ENCODE results near the gene AP1M1.

AP1M1 gene

DNA sequence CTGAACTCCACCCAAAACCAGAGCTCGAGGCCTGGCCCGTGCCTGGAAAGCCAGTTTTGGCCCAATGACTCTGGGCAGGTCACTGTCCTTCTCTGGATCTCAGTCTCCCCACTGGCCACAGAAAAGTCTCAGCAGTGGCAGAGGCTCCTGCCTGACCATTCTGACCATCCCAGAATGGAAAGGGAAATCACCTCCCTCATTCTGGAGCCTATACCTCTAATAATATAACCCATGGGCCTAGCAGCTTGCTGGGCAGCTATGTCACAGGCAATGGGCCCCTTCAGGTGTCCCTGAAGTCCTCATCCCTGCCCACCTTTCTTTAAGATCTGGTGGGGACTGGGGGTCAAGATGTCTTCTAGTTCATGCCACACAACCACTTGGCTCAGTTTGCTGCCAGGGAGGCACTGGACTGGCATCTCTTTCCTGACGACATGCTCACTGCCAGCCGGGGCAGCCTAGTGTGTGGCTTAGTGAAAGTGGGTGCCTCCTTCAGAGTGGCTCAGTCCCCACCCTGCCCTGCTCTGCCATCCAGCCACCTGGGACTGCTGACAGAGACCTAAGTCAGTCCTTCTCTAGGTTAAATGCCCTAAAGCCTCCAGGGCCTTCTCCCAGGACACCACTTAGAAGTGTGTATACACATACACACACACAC, 62.6 kb downstream of the AP1M1 start:
- DNase-seq (ENCODE audit: low read depth) = no peak
- no peak overlapping the region for H3K4me3 ChIP-seq (ENCODE audit: control insufficient read depth, low read depth, low read length)
- TF ChIP-seq CTCF (conservative IDR thresholded peaks at IDR 0.05; ENCODE audit: control insufficient read depth, insufficient read depth, low read depth, low read length) = no peak

- no peak for DNase-seq (ENCODE audit: low read depth)
- no peak for TF ChIP-seq CTCF (conservative IDR thresholded peaks at IDR 0.05; ENCODE audit: control insufficient read depth, insufficient read depth, low read depth, low read length)
- no peak overlapping the region for H3K4me3 ChIP-seq (ENCODE audit: control insufficient read depth, low read depth, low read length)
Observed at GRCh38 chr19:16260812-16261161, 63.1 kb downstream of the AP1M1 start.

- no peak for DNase-seq (ENCODE audit: low read depth)
Observed at GRCh38 chr19:16261584-16262368, 64.1 kb downstream of the AP1M1 start.

GRCh38 chr19:16262618-16263017, 64.9 kb downstream of the AP1M1 start:
- no peak for DNase-seq (ENCODE audit: low read depth)
- no peak for TF ChIP-seq CTCF (conservative IDR thresholded peaks at IDR 0.05; ENCODE audit: control insufficient read depth, insufficient read depth, low read depth, low read length)
- H3K4me3 ChIP-seq (ENCODE audit: control insufficient read depth, low read depth, low read length) = no peak overlapping the region

More at GRCh38 chr19:16261584-16262368, 64.1 kb downstream of the AP1M1 start:
- TF ChIP-seq CTCF (conservative IDR thresholded peaks at IDR 0.05; ENCODE audit: control insufficient read depth, insufficient read depth, low read depth, low read length) = no peak
- H3K4me3 ChIP-seq (ENCODE audit: control insufficient read depth, low read depth, low read length) = no peak overlapping the region

DNA sequence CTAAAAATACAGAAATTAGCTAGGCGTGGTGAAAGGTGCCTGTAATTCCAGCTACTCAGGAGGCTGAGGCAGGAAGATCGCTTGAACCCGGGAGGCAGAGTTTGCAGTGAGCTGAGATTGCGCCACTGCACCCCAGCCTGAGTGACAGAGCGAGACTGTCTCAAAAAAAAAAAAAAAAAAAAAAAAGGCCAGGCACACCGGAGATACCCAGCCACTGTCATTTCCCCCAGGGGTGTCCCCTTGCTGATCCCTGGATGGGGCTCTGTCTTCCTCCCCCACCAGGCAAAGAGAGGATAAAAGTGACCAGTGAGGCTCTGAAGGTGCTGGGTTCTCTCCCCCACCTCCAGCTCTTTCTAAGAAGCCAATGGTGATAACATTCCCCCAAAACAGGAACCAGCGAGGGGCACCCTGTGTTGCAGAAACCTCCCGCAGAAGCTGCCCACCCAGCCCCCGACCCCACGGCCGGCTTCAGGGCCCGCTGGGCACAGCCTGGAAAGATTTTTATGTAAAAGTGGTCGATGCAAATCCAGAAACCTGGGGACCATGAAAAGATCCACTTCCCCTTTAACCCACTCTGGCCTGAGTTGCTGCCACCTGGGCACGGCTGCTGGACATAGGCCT, 65.5 kb downstream of the AP1M1 start:
- no peak for DNase-seq (ENCODE audit: low read depth)
- H3K4me3 ChIP-seq (ENCODE audit: control insufficient read depth, low read depth, low read length) = no peak overlapping the region
- TF ChIP-seq CTCF (conservative IDR thresholded peaks at IDR 0.05; ENCODE audit: control insufficient read depth, insufficient read depth, low read depth, low read length) = no peak

- DNase-seq (ENCODE audit: low read depth) = no peak
- no peak overlapping the region for H3K4me3 ChIP-seq (ENCODE audit: control insufficient read depth, low read depth, low read length)
- no peak for TF ChIP-seq CTCF (conservative IDR thresholded peaks at IDR 0.05; ENCODE audit: control insufficient read depth, insufficient read depth, low read depth, low read length)
Observed at GRCh38 chr19:16265205-16265604, 67.5 kb downstream of the AP1M1 start.

Measured in fibroblast of mammary gland (primary cell).